K562 treated with DMSO at 1 percent for 12 hours (cell line): ENCODE data around the gene ABRAXAS1. TPM values are rescaled to one million over a fixed set of nuclear protein-coding genes. Genes with fewer than 3 reads are reported as not detected.

Experiments
- total RNA-seq: library from RNA; unstranded; fragments of 300-600 nt; gene quantifications from 2 replicates; pipeline ENCODE4 v1.2.3, GENCODE V29; 2022; ENCODE audit not compliant: insufficient read depth

ABRAXAS1 gene
- 15.5 and 38.6 TPM in 2 replicates for total RNA-seq

GRCh38 chr4:83484500-83485461 lies at the start of gene ABRAXAS1:
TSS of gene ABRAXAS1 (minus strand) at chr4:83485100. CDS start at chr4:83485072, 28 bp downstream.

DNA sequence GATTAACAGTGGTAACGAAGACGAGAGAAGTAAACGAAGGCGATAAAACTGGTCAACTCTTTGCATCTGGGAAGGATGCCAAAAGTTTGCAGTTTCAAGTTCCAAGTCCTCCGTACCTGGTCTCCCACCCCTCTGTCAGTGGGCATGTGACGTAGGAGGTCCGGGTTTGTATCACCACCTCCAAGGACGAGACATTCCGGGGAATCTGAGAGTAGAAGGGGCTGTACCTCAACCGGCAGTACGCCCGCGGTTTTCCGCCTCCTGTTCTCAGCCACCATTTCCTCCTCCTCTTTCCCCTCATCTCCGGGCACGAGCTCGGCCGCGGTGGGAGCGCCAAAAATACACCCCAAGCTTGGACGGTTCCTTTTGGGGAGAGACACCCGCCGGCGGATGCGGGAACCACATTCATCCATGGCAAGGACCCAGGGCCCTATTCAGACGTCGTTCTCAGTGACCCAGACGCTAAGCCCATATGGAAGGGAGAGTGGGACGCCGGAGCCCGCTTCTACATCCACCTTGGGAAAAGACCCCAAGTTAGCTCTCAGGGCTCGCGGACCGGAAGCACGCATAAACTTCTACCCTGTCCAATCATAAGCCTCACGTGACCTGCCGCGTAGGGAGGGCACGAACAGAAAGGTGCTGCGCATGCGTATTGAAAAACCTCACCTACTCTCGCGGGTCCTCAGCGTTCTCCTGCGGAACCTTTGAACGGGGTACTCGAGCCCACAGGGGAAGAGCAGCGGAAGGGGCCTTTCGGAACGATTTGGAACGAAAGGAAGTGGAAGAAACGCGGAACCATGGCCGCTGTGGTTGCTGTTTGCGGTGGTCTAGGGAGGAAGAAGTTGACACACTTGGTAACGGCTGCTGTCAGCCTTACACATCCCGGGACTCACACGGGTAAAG lies 29.4 kb downstream of the ABRAXAS1 start, which contains the start of the genes HELQ and MRPS18C:
HELQ (minus strand) TSS at position 543 of the 903 bp plus-strand sequence; CDS start at position 413, 130 bp downstream.
MRPS18C (plus strand) TSS at position 778 of the 903 bp plus-strand sequence; CDS start at position 798, 20 bp downstream.

Other genes starting within 250 kb of the ABRAXAS1 start
- 5.6 and 8.9 TPM in 2 replicates for gene COQ2, start 200.3 kb downstream of the ABRAXAS1 start, total RNA-seq
- 0.27 and 0.83 TPM in 2 replicates for gene HPSE, start 150.3 kb downstream of the ABRAXAS1 start, total RNA-seq
- gene HELQ, start 29.3 kb downstream of the ABRAXAS1 start, total RNA-seq: 7.0 and 13.2 TPM in 2 replicates
- gene MRPS18C, start 29.0 kb downstream of the ABRAXAS1 start, total RNA-seq: 30.6 and 48.0 TPM in 2 replicates
- 12.2 and 27.4 TPM in 2 replicates for gene GPAT3, start 51.0 kb upstream of the ABRAXAS1 start, total RNA-seq